Testis (tissue), 2 donors: Measurements from ENCODE around the gene BNIP2.

ENCODE experiments used
- CTCF ChIP-seq, 3 experiments: fragments of 450-650 bp in 2 of 3; fragments of 200-600 bp in 1 of 3; sonication (generic) in 1 of 3; IDR thresholded peaks; one replicate each; pipeline ENCODE4 v1.5.1; 2016 to 2019; ENCODE audit warnings: antibody characterized with exemption in 3 of 3, mild to moderate bottlenecking in 2 of 3, moderate library complexity in 1 of 3
- POLR2A ChIP-seq: fragments of 450-650 bp; IDR thresholded peaks from one replicate; pipeline ENCODE4 v1.6.1; 2017; ENCODE audit warnings: antibody characterized with exemption, mild to moderate bottlenecking, moderate library complexity

- TF ChIP-seq CTCF (IDR thresholded peaks at IDR 0.05) (no peak), POLR2A (no peak)
Observed at GRCh38 chr15:59707619-59708018, 18.5 kb upstream of the BNIP2 start.
